A673 (cell line): ENCODE results near the gene YTHDC1. TPM values are rescaled to one million over a fixed set of nuclear protein-coding genes. Genes with fewer than 3 reads are reported as not detected.

Source experiments
- BruUV-seq: library from RNA; stranded (reverse); fragments of 400-500 nt; replicated peaks from 2 replicates; lab custom pipeline; 2021; lab: Mats Ljungman, UMichigan
- CTCF ChIA-PET: fragments of 300-600 bp; sonication (Branson Sonifier 250); formaldehyde crosslinking; loops from one replicate; lab custom pipeline; 2022; ENCODE audit warnings: antibody characterized with exemption; lab: Charles Lee
- POLR2A ChIA-PET: fragments of 300-600 bp; sonication (Branson Sonifier 250); formaldehyde crosslinking; loops from one replicate; lab custom pipeline; 2022; ENCODE audit warnings: antibody characterized with exemption; ENCODE audit not compliant: low non-redundant PET; lab: Charles Lee
- DNase-seq: peaks from one replicate; pipeline ENCODE4 v3.0.0-alpha.2; 2015; ENCODE audit warnings: low spot score
- H3K27ac ChIP-seq: fragments of 200-600 bp; sonication (generic); 2 replicates; pipeline ENCODE4 v1.5.1; 2016; ENCODE audit warnings: mixed run types, low read depth, mild to moderate bottlenecking, mixed read lengths, antibody characterized with exemption, low read length; ENCODE audit not compliant: poor library complexity, severe bottlenecking
- H3K27me3 ChIP-seq: fragments of 200-600 bp; sonication (generic); replicated peaks from 2 replicates; pipeline ENCODE4 v1.6.1; 2017; ENCODE audit warnings: mixed run types, low read depth, mild to moderate bottlenecking, mixed read lengths, antibody characterized with exemption, low read length; ENCODE audit not compliant: insufficient read depth, poor library complexity
- H3K36me3 ChIP-seq: fragments of 200-600 bp; sonication (generic); 2 replicates; pipeline ENCODE4 v1.6.1; 2016; ENCODE audit warnings: mixed run types, mild to moderate bottlenecking, mixed read lengths, antibody characterized with exemption, low read length; ENCODE audit not compliant: insufficient read depth, poor library complexity, severe bottlenecking
- H3K4me1 ChIP-seq: fragments of 200-600 bp; sonication (generic); 2 replicates; pipeline ENCODE4 v1.6.1; 2017; ENCODE audit warnings: mixed run types, mild to moderate bottlenecking, mixed read lengths, antibody characterized with exemption, low read length; ENCODE audit not compliant: insufficient read depth, poor library complexity, severe bottlenecking
- H3K4me3 ChIP-seq: fragments of 200-600 bp; sonication (generic); 2 replicates; pipeline ENCODE4 v1.5.1; 2016; ENCODE audit warnings: low read depth, mixed run types, mild to moderate bottlenecking, mixed read lengths, low read length; ENCODE audit not compliant: poor library complexity, severe bottlenecking
- H3K9me3 ChIP-seq: fragments of 200-600 bp; sonication (generic); 2 replicates; pipeline ENCODE4 v1.6.1; 2016; ENCODE audit warnings: mixed run types, low read depth, mild to moderate bottlenecking, mixed read lengths, antibody characterized with exemption, low read length; ENCODE audit not compliant: poor library complexity, severe bottlenecking
- CTCF ChIP-seq: fragments of 300-800, 200-600 bp; sonication (generic); conservative IDR thresholded peaks from 2 replicates; pipeline ENCODE4 v1.5.1; 2017; ENCODE audit warnings: low read depth, mild to moderate bottlenecking, antibody characterized with exemption, low read length, moderate library complexity, mixed read lengths
- EZH2 ChIP-seq: fragments of 200-600 bp; sonication (generic); IDR thresholded peaks from 2 replicates; pipeline ENCODE4 v1.6.1; 2017; ENCODE audit warnings: borderline replicate concordance, low read depth, mild to moderate bottlenecking, mixed read lengths, antibody characterized with exemption, low read length; ENCODE audit not compliant: poor library complexity, severe bottlenecking
- intact Hi-C: fragments of 100-400 bp; cut with micrococcal nuclease; formaldehyde crosslinking; loops from one replicate; pipeline ENCODE4 v1.10.0; 2022; ENCODE audit not compliant: unreplicated experiment
- total RNA-seq: library from RNA; stranded (reverse); gene quantifications from 2 replicates; pipeline ENCODE4 v1.2.3, GENCODE V29; 2021

Gene YTHDC1
- total RNA-seq, 1 experiment from 2014 or later = 45.3 TPM

GRCh38 chr4:68369142-68369805 is 19.4 kb upstream of the YTHDC1 start:
- POLR2A ChIA-PET = no interaction called here
- Histone ChIP-seq H3K9me3 (no peaks in the 10 kb centered on the region), H3K36me3 (no peaks in the 10 kb centered on the region), H3K27ac (no peak overlapping the region), H3K4me1 (no peaks in the 10 kb centered on the region), H3K4me3 (no peak overlapping the region), H3K27me3 (no peaks in the 10 kb centered on the region)
- no peak for TF ChIP-seq CTCF
- TF ChIP-seq EZH2 = no peak
- BruUV-seq = no TSS peak
- CTCF ChIA-PET = no interaction called here
- no peak for DNase-seq
- intact Hi-C loops = no loop called here

- DNase-seq = no peak
- CTCF ChIA-PET = no interaction called here
Measured at GRCh38 chr4:68368691-68369131, 18.8 kb upstream of the YTHDC1 start.

GRCh38 chr4:68367835-68368234 is 17.9 kb upstream of the YTHDC1 start:
- Histone ChIP-seq H3K27ac (no peak overlapping the region), H3K4me3 (no peak overlapping the region), H3K36me3 (no peaks in the 10 kb centered on the region), H3K9me3 (no peaks in the 10 kb centered on the region), H3K4me1 (no peaks in the 10 kb centered on the region), H3K27me3 (no peaks in the 10 kb centered on the region)
- ChIA-PET CTCF (no interaction called here), POLR2A (no interaction called here)
- no peak for DNase-seq
- BruUV-seq = no TSS peak
- intact Hi-C loops = no loop called here
- TF ChIP-seq EZH2 (no peak), CTCF (no peak)

More at GRCh38 chr4:68368691-68369131, 18.8 kb upstream of the YTHDC1 start:
- no peak overlapping the region for H3K4me3 ChIP-seq
- no TSS peak for BruUV-seq
- no peaks in the 10 kb centered on the region for H3K36me3 ChIP-seq
- POLR2A ChIA-PET = no interaction called here
- H3K9me3 ChIP-seq = no peaks in the 10 kb centered on the region
- H3K4me1 ChIP-seq = no peaks in the 10 kb centered on the region
- no peak overlapping the region for H3K27ac ChIP-seq
- no peaks in the 10 kb centered on the region for H3K27me3 ChIP-seq
- TF ChIP-seq EZH2 = no peak
- no peak for TF ChIP-seq CTCF
- intact Hi-C loops = no loop called here
